MCF 10A (cell line): Measurements from ENCODE around the gene INSIG1. TPM values are rescaled to one million over a fixed set of nuclear protein-coding genes. Genes with fewer than 3 reads are reported as not detected.
A peak's percentile ranks its signal among the peaks of the same experiment; 100 is the strongest.

Experiments used
- BruUV-seq: library from RNA; stranded (reverse); fragments of 400-500 nt; replicated peaks from 2 replicates; lab custom pipeline; 2021; lab: Mats Ljungman, UMichigan
- CTCF ChIA-PET: fragments of 300-600 bp; sonication (Branson Sonifier 250); formaldehyde crosslinking; extraction: SDS; loops from one replicate; lab custom pipeline; 2021; ENCODE audit warnings: antibody characterized with exemption, inconsistent platforms; lab: Yijun Ruan, JAX
- POLR2A ChIA-PET: fragments of 300-600, 350-650 bp; sonication (Branson Sonifier 250); formaldehyde crosslinking; extraction: SDS; loops from one replicate; lab custom pipeline; 2020; ENCODE audit warnings: antibody characterized with exemption, inconsistent platforms; lab: Yijun Ruan, JAX
- DNase-seq: peaks from one replicate; pipeline ENCODE4 v3.0.0-alpha.2; 2018; ENCODE audit not compliant: unreplicated experiment
- H3K27ac Mint-ChIP-seq: one replicate; pipeline ENCODE4 v1.8.0; 2022; ENCODE audit warnings: mild to moderate bottlenecking, low read depth, mixed read lengths; ENCODE audit not compliant: unreplicated experiment
- H3K27me3 Mint-ChIP-seq: one replicate; pipeline ENCODE4 v1.8.0; 2022; ENCODE audit warnings: mixed read lengths; ENCODE audit not compliant: insufficient read depth, unreplicated experiment
- H3K36me3 Mint-ChIP-seq: one replicate; pipeline ENCODE4 v1.8.0; 2022; ENCODE audit warnings: mild to moderate bottlenecking, moderate library complexity, mixed read lengths; ENCODE audit not compliant: insufficient read depth, unreplicated experiment
- H3K4me1 Mint-ChIP-seq: one replicate; pipeline ENCODE4 v1.8.0; 2022; ENCODE audit warnings: mixed read lengths; ENCODE audit not compliant: insufficient read depth, unreplicated experiment
- H3K4me3 Mint-ChIP-seq: one replicate; pipeline ENCODE4 v1.8.0; 2022; ENCODE audit warnings: mild to moderate bottlenecking, moderate library complexity, mixed read lengths; ENCODE audit not compliant: unreplicated experiment
- H3K9me3 Mint-ChIP-seq: one replicate; pipeline ENCODE4 v1.8.0; 2022; ENCODE audit warnings: mixed read lengths; ENCODE audit not compliant: unreplicated experiment
- intact Hi-C: fragments of 100-400 bp; cut with micrococcal nuclease; formaldehyde crosslinking; loops from 2 replicates; pipeline ENCODE4 v1.14.1; 2022
- total RNA-seq: library from RNA; stranded (reverse); gene quantifications from 2 replicates; pipeline ENCODE4 v1.2.3, GENCODE V29; 2022
- TF ChIP-seq, protein P1 (sequence below): fragments of 200-600 bp; IDR thresholded peaks from one replicate; pipeline ENCODE4 v1.8.0; 2022; ENCODE audit warnings: antibody characterized with exemption, mild to moderate bottlenecking; ENCODE audit not compliant: unreplicated experiment

The INSIG1 gene
- total RNA-seq, 1 experiment from 2014 or later: 11.2 TPM

DNA sequence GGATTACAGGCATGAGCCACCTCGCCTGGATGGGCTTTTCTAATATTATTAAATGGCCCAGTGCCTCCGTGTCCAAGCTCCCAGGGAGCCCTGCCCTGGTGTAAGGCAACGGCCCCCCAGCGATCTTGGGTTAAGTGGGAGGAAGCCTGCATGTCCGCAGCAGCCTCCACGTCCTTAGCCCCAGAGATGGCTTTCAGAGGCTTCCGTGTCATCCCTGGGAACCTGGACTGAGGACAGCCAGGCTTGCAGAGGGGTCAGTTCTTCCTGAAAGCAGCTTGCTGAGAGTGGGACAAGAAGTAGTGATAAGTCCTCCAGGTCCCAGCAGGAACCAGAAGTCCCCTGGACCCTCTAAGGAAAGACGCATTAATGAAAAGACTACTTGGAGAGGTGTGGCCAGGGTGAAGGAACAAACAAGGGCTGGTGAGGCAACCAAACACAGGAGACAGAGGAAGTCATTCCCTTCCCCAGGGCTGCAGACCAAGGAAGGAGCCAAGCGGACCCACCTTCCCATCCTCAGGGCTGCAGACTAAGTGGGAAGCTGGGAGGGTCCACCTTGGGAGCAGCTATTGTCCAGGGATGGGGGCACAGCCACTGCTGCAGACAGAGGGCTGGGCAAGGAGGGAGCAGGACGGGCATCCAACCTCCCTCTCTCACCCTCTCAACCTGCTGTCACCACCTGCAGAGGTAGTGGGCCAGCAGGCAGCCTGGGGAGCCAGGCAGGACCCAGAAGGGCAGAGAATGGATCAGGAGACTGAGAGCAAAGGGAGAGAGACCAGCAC is 13.0 kb upstream of the INSIG1 start:
- Mint-ChIP-seq H3K4me1 (peaks cover 4% of the 10 kb centered on the region), H3K27ac (peak overlapping the region; percentile 53), H3K36me3 (no peaks in the 10 kb centered on the region), H3K27me3 (peaks cover 42% of the 10 kb centered on the region), H3K9me3 (no peaks in the 10 kb centered on the region), H3K4me3 (no peak overlapping the region)
- no peak for DNase-seq
- BruUV-seq: no TSS peak
- ChIA-PET CTCF (interaction anchor here (0.6 to 0.7 kb wide), 3 partner anchors 8 to 340 kb away, joined by 3 to 4 read pairs (median 3); no protein-coding TSS in a partner anchor), POLR2A (interaction anchor here (1.5 kb wide), 1 partner anchor 12 kb away, joined by 3 read pairs; no protein-coding TSS in a partner anchor)
- TF ChIP-seq, protein P1, sequence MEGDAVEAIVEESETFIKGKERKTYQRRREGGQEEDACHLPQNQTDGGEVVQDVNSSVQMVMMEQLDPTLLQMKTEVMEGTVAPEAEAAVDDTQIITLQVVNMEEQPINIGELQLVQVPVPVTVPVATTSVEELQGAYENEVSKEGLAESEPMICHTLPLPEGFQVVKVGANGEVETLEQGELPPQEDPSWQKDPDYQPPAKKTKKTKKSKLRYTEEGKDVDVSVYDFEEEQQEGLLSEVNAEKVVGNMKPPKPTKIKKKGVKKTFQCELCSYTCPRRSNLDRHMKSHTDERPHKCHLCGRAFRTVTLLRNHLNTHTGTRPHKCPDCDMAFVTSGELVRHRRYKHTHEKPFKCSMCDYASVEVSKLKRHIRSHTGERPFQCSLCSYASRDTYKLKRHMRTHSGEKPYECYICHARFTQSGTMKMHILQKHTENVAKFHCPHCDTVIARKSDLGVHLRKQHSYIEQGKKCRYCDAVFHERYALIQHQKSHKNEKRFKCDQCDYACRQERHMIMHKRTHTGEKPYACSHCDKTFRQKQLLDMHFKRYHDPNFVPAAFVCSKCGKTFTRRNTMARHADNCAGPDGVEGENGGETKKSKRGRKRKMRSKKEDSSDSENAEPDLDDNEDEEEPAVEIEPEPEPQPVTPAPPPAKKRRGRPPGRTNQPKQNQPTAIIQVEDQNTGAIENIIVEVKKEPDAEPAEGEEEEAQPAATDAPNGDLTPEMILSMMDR: no peak
- intact Hi-C loops: no loop called here

DNA sequence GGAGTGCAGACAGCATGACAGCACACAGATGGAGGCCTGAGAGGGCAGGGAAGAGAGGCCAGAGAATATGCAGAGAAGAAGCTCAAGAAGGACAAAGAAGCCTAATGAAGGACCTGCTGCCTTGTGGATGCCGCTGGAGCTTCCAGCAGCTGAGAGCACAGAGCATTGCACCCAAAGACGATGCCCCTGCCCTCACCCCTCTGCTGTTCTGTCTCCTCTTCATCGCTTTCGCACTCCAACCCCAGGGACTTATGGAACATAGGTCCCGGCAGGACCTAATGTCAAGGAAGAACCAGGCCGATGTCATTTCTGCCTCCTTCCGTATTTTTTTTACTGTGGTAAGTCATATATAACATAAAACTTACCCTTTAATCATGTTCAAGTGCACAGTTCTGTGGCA is 12.3 kb upstream of the INSIG1 start:
- no TSS peak for BruUV-seq
- H3K27ac Mint-ChIP-seq: peak overlapping the region; percentile 53
- H3K9me3 Mint-ChIP-seq: no peaks in the 10 kb centered on the region
- TF ChIP-seq, protein P1: no peak
- peaks cover 35% of the 10 kb centered on the region for H3K27me3 Mint-ChIP-seq
- H3K36me3 Mint-ChIP-seq: no peaks in the 10 kb centered on the region
- H3K4me3 Mint-ChIP-seq: no peak overlapping the region
- CTCF ChIA-PET: no interaction called here
- DNase-seq: no peak
- peaks cover under 1% of the 10 kb centered on the region for H3K4me1 Mint-ChIP-seq
- intact Hi-C loops: no loop called here
- POLR2A ChIA-PET: interaction anchor here (1.5 kb wide), 1 partner anchor 11 kb away, joined by 3 read pairs; no protein-coding TSS in a partner anchor

DNA sequence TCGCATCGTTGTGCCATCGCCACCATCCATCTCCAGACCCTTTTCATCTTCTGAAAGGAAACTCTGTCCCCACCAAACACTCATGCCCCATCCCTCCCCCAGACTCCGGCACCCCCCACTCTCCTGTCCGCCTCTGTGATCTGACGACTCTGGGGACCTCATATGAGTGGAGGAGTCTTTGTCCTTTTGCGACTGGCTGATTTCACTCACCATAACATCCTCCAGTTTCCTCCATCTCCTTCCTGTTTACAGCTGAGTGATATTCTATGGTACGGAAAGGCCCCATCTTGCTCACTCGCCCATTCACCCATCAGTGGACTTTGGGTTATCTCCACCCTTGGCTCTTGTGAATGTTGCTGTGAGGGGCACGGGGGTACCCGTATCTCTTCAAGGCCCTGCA is 11.8 kb upstream of the INSIG1 start:
- H3K9me3 Mint-ChIP-seq: no peaks in the 10 kb centered on the region
- no peak overlapping the region for H3K4me3 Mint-ChIP-seq
- ChIA-PET POLR2A (no interaction called here), CTCF (no interaction called here)
- DNase-seq: no peak
- no peak overlapping the region for H3K27ac Mint-ChIP-seq
- intact Hi-C loops: no loop called here
- BruUV-seq: no TSS peak
- H3K27me3 Mint-ChIP-seq: peaks cover 31% of the 10 kb centered on the region
- TF ChIP-seq, protein P1: no peak
- peaks cover 3% of the 10 kb centered on the region for H3K4me1 Mint-ChIP-seq
- no peaks in the 10 kb centered on the region for H3K36me3 Mint-ChIP-seq

DNA sequence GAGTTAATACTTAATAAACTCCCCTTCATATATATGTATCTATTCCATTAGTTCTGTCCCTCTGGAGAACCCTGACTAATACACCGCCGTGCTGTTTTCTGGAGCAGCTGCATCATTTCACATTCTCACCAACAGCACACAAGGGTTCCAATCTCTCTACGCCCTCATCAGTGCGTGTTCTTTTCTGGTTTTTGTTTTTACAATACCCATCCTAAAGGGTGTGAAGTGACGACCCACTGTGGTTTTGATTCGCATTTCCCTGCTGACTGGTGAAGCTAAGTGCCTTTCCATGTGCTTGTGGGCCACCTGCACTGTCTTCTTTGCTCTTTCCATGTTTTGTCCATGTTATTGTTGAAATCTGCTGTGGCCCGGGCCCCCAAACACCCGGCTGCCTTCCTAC is 11.0 kb upstream of the INSIG1 start:
- Mint-ChIP-seq H3K4me3 (no peak overlapping the region), H3K4me1 (peaks cover 12% of the 10 kb centered on the region), H3K36me3 (no peaks in the 10 kb centered on the region), H3K9me3 (no peaks in the 10 kb centered on the region), H3K27me3 (peaks cover 26% of the 10 kb centered on the region), H3K27ac (no peak overlapping the region)
- POLR2A ChIA-PET: no interaction called here
- CTCF ChIA-PET: no interaction called here
- no peak for DNase-seq
- TF ChIP-seq, protein P1: no peak
- intact Hi-C loops: no loop called here
- BruUV-seq: no TSS peak
